ENCODE measurements around the gene NPR1.

Gene NPR1

GRCh38 chr1:153727463-153728304, 49.2 kb downstream of the NPR1 start, which contains the start of gene INTS3:
INTS3 (plus strand) TSS chr1:153728050; CDS start chr1:153728635, 585 bp downstream.
- peak; percentile 98 for DNase-seq (ENCODE audit: low read depth)

- DNase-seq (ENCODE audit: low read depth), result peak; percentile 6
Observed at GRCh38 chr1:153728305-153729066, 50.0 kb downstream of the NPR1 start.

GRCh38 chr1:153730468-153730988, 52.0 kb downstream of the NPR1 start:
- DNase-seq (ENCODE audit: low read depth), result no peak

GRCh38 chr1:153733970-153734369, 55.5 kb downstream of the NPR1 start:
- DNase-seq (ENCODE audit: low read depth), result no peak

- DNase-seq (ENCODE audit: low read depth), result no peak
Observed at GRCh38 chr1:153734396-153735089, 56.1 kb downstream of the NPR1 start.

- DNase-seq (ENCODE audit: low read depth), result no peak
Observed at GRCh38 chr1:153735090-153735420, 56.6 kb downstream of the NPR1 start.

GRCh38 chr1:153741986-153742385, 63.5 kb downstream of the NPR1 start:
- no peak for DNase-seq (ENCODE audit: low read depth)

GRCh38 chr1:153742411-153743142, 64.1 kb downstream of the NPR1 start:
- DNase-seq (ENCODE audit: low read depth), result no peak
